OCI-LY3 (cell line): ENCODE data around the gene ZNF653.

Experiments used
- CTCF ChIP-seq: fragments of 200-600, 300-600 bp; sonication (generic); IDR thresholded peaks from 2 replicates; pipeline ENCODE4 v1.5.1; 2014; ENCODE audit warnings: antibody characterized with exemption, low read length, low read depth
- EZH2phosphoT487 ChIP-seq: fragments of 200-600 bp; shearing (Covaris generic); IDR thresholded peaks from 2 replicates; pipeline ENCODE4 v1.6.1; 2018; ENCODE audit warnings: antibody characterized with exemption, mixed run types, low read depth

- TF ChIP-seq CTCF, result no peak
- no peak for TF ChIP-seq EZH2phosphoT487
These were observed 41.0 kb downstream of the ZNF653 start for GRCh38 chr19:11464333-11465265.
